NT2/D1 (cell line): Measurements from ENCODE around the gene RNF212B.

ENCODE experiments used
- YY1 ChIP-seq: IDR thresholded peaks from 2 replicates; pipeline ENCODE4 v1.6.1; 2011; ENCODE audit not compliant: insufficient read length, insufficient read depth
- ZNF274 ChIP-seq: IDR thresholded peaks from 2 replicates; pipeline ENCODE4 v1.6.1; 2011; ENCODE audit warnings: mild to moderate bottlenecking, low read depth, low read length

DNA sequence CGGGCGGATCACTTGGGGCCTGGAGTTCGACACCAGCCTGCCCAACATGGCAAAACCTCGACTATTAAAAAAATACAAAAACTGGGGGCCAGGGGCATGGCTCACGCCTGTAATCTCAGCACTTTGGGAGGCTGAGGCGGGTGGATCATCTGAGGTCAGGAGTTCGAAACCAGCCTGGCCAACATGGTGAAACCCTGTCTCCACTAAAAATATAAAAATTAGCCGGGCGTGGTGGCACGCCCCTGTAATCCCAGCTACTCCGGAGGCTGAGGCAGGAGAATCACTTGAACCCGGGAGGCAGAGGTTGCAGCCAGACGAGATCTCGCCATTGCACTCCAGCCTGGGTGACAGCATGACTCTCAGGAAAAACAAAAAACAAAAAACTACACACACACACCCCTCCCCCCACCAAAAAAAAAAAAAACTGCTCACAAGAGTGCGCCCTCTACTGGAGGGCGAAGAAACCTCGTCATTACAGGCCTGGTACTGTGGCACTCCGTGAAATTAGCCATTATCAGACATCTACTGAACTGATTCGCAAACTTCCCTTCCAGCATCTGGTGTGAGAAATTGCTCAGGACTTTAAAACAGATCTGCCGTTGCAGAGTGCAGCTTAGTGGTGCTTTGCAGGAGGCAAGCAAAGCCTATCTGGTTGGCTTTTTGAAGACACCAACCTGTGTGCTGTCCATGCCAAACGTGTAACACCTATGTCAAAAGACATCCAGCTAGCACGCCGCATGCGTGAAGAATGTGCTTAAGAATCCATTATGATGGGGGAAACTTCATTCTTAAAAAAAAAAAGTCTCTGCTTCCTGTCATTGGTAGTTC lies 57.2 kb downstream of the RNF212B start:
- no peak for TF ChIP-seq YY1
- TF ChIP-seq ZNF274: no peak
